Fibroblast of villous mesenchyme (primary cell): Measurements from ENCODE around the gene APOBEC2. TPM values are rescaled to one million over a fixed set of nuclear protein-coding genes. Genes with fewer than 3 reads are reported as not detected.

Experiments used
- DNase-seq: peaks from one replicate; pipeline ENCODE4 v3.0.0-alpha.2; 2010; ENCODE audit warnings: low read depth
- H3K4me3 ChIP-seq: 2 replicates; pipeline ENCODE4 v1.5.1; 2011; ENCODE audit warnings: low read depth, mild to moderate bottlenecking, low read length
- CTCF ChIP-seq: IDR thresholded peaks from 2 replicates; pipeline ENCODE4 v1.5.1; 2012; ENCODE audit warnings: low read depth, mild to moderate bottlenecking, low read length; ENCODE audit not compliant: insufficient read depth
- total RNA-seq: library from RNA; depleted of rRNA; stranded (reverse); fragments of >200 nt; gene quantifications from 2 replicates; pipeline ENCODE4 v1.2.3, GENCODE V29; 2012

The APOBEC2 gene
- total RNA-seq, 1 donor = not detected

DNA sequence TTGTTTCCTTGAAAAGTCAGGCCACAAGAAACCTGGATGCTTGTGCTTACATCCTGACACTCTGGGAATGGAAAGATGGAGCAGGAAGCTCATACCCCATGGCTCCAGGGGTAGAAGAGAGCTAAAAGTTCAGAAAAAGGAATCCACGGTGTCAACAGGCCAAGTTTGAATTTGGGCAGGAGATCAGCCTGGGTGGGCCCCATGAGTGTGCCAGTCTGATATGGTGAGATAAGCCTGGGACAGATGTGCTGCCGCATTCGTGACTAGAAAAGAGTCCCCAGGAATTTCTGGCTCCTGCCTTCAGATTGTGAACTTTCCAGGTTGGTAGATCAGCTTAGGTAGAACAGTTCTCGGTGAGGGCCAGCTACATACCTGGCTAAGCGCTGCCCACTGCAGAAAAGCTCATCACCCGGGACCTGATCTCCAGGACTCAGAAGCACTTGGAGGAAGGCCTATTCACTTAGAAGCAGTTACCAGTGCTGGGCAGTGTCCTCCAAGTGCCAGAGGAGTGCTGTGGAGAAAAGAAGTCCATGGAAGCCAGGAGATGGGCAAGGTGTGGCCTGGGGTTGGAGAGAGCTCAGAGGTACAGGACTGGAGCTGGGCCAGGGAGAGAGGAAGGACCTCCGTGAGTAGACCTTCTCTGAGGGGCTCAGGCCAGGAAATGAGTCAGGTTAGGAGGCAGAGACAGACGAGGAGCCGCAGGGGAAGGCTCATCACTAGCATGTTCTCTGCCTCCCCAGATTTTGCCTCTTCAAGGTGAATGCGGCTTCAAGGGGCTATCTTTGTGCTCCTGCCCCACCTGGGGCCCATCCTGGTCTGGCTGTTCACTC is 10.6 kb upstream of the APOBEC2 start, which contains the start of gene TSPO2:
TSPO2 (plus strand) TSS at position 242 of the 830 bp plus-strand sequence; CDS start at position 761, 519 bp downstream.
- no peak for TF ChIP-seq CTCF
- DNase-seq = no peak

GRCh38 chr6:41043151-41043550 is 9.9 kb upstream of the APOBEC2 start:
- DNase-seq = no peak
- no peak for TF ChIP-seq CTCF

More for the DNA sequence above, 10.6 kb upstream of the APOBEC2 start, which contains the start of gene TSPO2:
- no peak within 1 kb of the TSS for H3K4me3 ChIP-seq

DNA sequence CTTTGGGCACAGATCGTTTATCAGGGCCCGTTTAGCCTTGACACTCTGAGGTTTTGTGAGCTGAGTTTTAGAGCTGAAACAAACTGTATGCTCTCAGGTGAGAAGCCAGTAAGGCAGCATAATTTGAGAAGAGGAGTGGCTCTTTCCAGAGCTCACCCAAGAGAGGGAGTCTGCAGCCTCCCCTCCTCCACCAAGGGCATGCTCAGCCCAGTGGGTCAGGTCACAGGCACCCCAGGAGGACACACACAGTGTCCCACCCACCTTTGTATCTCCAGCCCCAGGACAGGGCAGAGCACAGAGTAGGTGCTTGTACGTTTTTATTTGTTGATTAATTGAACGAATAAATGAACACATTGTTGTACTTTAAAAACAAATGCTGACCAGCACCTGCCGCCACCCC is 7.3 kb upstream of the APOBEC2 start:
- no peak for DNase-seq
- TF ChIP-seq CTCF = no peak
- no peak overlapping the region for H3K4me3 ChIP-seq

More at GRCh38 chr6:41043151-41043550, 9.9 kb upstream of the APOBEC2 start:
- H3K4me3 ChIP-seq = no peak overlapping the region

DNA sequence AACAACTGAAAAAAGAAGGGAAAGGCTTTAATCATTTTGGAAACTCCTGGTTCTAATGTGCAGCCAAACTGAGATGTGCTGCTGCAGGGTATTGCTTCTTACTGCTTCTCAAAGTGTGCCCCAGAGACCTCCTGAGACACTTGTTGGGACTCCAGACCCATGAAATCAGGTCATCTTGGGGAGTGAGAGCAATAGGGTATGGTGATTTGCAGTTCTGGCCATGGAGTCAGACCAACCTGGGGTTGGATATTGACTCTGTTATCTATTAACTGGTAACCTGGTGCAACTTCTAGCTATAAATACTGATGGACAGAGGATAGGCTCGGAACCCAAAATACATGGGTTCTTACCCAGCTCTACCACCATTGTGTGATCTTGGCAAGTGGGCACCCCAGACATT is 6.9 kb upstream of the APOBEC2 start:
- no peak overlapping the region for H3K4me3 ChIP-seq
- DNase-seq = no peak
- no peak for TF ChIP-seq CTCF

DNA sequence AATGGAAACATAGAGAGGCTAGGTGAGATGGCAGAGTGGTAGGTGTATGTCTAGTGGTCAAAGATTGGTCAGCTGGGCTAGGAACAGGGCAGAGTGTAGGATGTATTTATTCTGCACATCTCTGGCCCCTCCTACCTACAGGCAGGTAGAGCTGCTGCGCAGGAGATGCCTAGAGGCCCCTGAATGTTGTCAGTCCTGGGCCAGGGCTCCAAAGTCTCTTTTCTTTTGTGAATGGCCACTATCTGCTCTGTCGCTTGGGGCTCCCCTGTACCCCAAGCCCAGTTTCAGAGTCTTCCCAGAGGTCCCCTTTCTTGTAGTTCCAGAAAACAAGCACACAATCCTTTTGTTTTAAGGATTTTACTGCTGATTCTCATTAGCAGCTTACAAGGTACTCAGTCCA is 5.7 kb upstream of the APOBEC2 start:
- DNase-seq = no peak
- no peak for TF ChIP-seq CTCF

DNA sequence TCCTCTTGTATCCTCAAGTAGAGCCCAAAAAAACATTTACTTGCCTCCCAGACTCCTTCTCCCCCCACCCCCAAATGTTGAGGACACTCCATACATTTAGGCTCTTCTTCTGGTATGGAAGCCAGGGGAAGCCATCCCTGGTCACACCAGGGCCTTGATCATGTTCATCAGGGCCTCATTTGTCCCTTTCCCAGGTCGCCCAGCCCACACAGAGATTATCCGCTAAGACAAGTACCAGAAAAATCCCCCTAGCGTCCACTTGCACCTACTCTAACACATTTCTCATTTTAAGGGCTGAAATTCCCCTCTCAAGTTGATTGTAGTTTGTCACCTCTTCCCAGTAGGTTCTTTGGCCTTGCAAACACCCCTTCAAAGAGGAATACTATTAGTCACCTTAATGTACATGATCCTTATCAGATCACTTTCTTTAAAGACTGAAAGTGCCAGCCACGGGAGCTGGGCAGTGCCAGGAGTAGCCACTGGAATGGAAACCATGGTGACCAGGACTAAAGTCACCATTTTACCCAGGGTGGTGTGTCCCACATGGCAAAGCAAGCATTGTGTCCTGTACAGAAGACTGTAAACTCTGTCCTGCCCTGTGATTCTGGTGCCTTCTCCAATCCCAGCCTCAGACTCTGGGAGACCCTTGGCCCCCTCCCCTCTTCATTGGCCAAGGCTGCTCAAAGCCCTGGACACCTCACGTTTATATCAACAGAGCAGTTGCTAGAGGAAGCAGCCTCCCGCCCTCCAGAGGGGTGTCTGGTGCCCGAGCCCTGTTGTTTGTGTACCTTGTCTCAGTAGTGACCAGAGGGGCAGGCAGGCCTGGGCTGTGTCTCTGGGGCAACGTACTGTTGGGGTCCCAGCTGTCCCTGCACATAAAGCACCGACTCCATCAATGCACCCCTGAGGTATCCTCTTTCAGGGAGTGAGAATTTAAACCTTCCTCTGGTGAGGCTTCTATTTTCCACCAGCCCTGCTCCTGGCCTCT is 5.0 kb upstream of the APOBEC2 start:
- DNase-seq = no peak
- H3K4me3 ChIP-seq = no peak overlapping the region
- no peak for TF ChIP-seq CTCF

More for the DNA sequence above, 5.7 kb upstream of the APOBEC2 start:
- H3K4me3 ChIP-seq = no peak overlapping the region
